ENCODE results near the gene CARMIL1.
A peak's percentile ranks its signal among the peaks of the same experiment; 100 is the strongest.

CARMIL1 gene

GRCh38 chr6:25477006-25477590, 197.9 kb downstream of the CARMIL1 start:
- Histone ChIP-seq H4K8ac (ENCODE audit: low read length) (no peak overlapping the region), H2BK12ac (ENCODE audit: low read length in 2 of 2) (no peak overlapping the region), H3K27ac (ENCODE audit: low read length, poor library complexity, severe bottlenecking) (peak overlapping the region; percentile 50), H3K14ac (ENCODE audit: low read length in 2 of 2) (peak overlapping the region in 1 of 2 experiments; percentile 20), H3K4ac (ENCODE audit: low read depth in 1 of 2, low read length in 2 of 2) (no peak overlapping the region), H3K27me3 (ENCODE audit: control insufficient read depth in 1 of 2, insufficient read depth in 1 of 2, low read length in 2 of 2) (no peaks in the 10 kb centered on the region), H3K4me2 (ENCODE audit: low read length, poor library complexity, severe bottlenecking) (no peak overlapping the region), H3K79me1 (replicated peaks; ENCODE audit: low read length, poor library complexity, severe bottlenecking) (peaks cover 2% of the 10 kb centered on the region), H2BK5ac (ENCODE audit: low read depth, low read length, poor library complexity, severe bottlenecking) (no peak overlapping the region), H2BK15ac (ENCODE audit: low read depth, poor library complexity, severe bottlenecking) (no peak overlapping the region), H3K4me3 (ENCODE audit: insufficient read depth in 1 of 2, low read depth in 1 of 2, low read length in 2 of 2) (no peak overlapping the region), H3K9ac (ENCODE audit: low read length) (no peak overlapping the region), H3K9me3 (ENCODE audit: control insufficient read depth, low read length) (no peaks in the 10 kb centered on the region), H3K23ac (ENCODE audit: low read length in 2 of 2) (no peak overlapping the region), H4K91ac (ENCODE audit: low read length) (no peak overlapping the region), H3K36me3 (ENCODE audit: control insufficient read depth in 1 of 2, insufficient read depth in 2 of 2, low read depth in 1 of 2, low read length in 2 of 2) (peaks cover 2 to 32% of the 10 kb centered on the region in 2 experiments), H2BK120ac (ENCODE audit: low read depth, low read length) (no peak overlapping the region), H3K18ac (ENCODE audit: low read depth in 1 of 2, low read length in 2 of 2) (no peak overlapping the region), H3K4me1 (ENCODE audit: control insufficient read depth, insufficient read depth, low read depth, low read length) (no peaks in the 10 kb centered on the region), H2AK5ac (ENCODE audit: low read length, severe bottlenecking) (no peak overlapping the region), H2AFZ (ENCODE audit: low read depth, low read length) (no peak overlapping the region)
- no CpG with 5 or more reads among the region's 4 CpGs for WGBS
- peak; percentile 11 for DNase-seq

GRCh38 chr6:25478973-25479372, 199.8 kb downstream of the CARMIL1 start:
- Histone ChIP-seq H3K4me1 (ENCODE audit: control insufficient read depth, insufficient read depth, low read depth, low read length) (no peaks in the 10 kb centered on the region), H2BK15ac (ENCODE audit: low read depth, poor library complexity, severe bottlenecking) (no peak overlapping the region), H2AK5ac (ENCODE audit: low read length, severe bottlenecking) (no peak overlapping the region), H3K9me3 (ENCODE audit: control insufficient read depth, low read length) (no peaks in the 10 kb centered on the region), H3K14ac (ENCODE audit: low read length in 2 of 2) (no peak overlapping the region), H3K36me3 (ENCODE audit: control insufficient read depth in 1 of 2, insufficient read depth in 2 of 2, low read depth in 1 of 2, low read length in 2 of 2) (peaks cover 6 to 29% of the 10 kb centered on the region in 2 experiments), H3K9ac (ENCODE audit: low read length) (no peak overlapping the region), H3K4ac (ENCODE audit: low read depth in 1 of 2, low read length in 2 of 2) (no peak overlapping the region), H3K27ac (ENCODE audit: low read length, poor library complexity, severe bottlenecking) (no peak overlapping the region), H3K4me3 (ENCODE audit: insufficient read depth in 1 of 2, low read depth in 1 of 2, low read length in 2 of 2) (no peak overlapping the region), H3K4me2 (ENCODE audit: low read length, poor library complexity, severe bottlenecking) (no peak overlapping the region), H3K23ac (ENCODE audit: low read length in 2 of 2) (no peak overlapping the region), H2BK5ac (ENCODE audit: low read depth, low read length, poor library complexity, severe bottlenecking) (no peak overlapping the region), H2BK120ac (ENCODE audit: low read depth, low read length) (no peak overlapping the region), H3K18ac (ENCODE audit: low read depth in 1 of 2, low read length in 2 of 2) (no peak overlapping the region), H2AFZ (ENCODE audit: low read depth, low read length) (no peak overlapping the region), H4K8ac (ENCODE audit: low read length) (no peak overlapping the region), H3K79me1 (replicated peaks; ENCODE audit: low read length, poor library complexity, severe bottlenecking) (peaks cover 3% of the 10 kb centered on the region), H2BK12ac (ENCODE audit: low read length in 2 of 2) (no peak overlapping the region), H3K27me3 (ENCODE audit: control insufficient read depth in 1 of 2, insufficient read depth in 1 of 2, low read length in 2 of 2) (no peaks in the 10 kb centered on the region), H4K91ac (ENCODE audit: low read length) (no peak overlapping the region)
- WGBS = 91% methylated on average over 1 of the region's 1 CpG
- no peak for DNase-seq

GRCh38 chr6:25481267-25481666, 202.1 kb downstream of the CARMIL1 start:
- no peak for DNase-seq
- H2AK5ac ChIP-seq (ENCODE audit: low read length, severe bottlenecking) = no peak overlapping the region
- no peak overlapping the region for H3K4me2 ChIP-seq (ENCODE audit: low read length, poor library complexity, severe bottlenecking)
- WGBS = 80% methylated on average over 1 of the region's 1 CpG
- H3K4me1 ChIP-seq (ENCODE audit: control insufficient read depth, insufficient read depth, low read depth, low read length) = no peaks in the 10 kb centered on the region
- no peak overlapping the region for H3K4ac ChIP-seq (ENCODE audit: low read depth in 1 of 2, low read length in 2 of 2)
- no peak overlapping the region for H3K4me3 ChIP-seq (ENCODE audit: insufficient read depth in 1 of 2, low read depth in 1 of 2, low read length in 2 of 2)
- no peak overlapping the region for H2BK15ac ChIP-seq (ENCODE audit: low read depth, poor library complexity, severe bottlenecking)
- H3K9ac ChIP-seq (ENCODE audit: low read length) = no peak overlapping the region
- no peak overlapping the region for H3K23ac ChIP-seq (ENCODE audit: low read length in 2 of 2)
- H2BK120ac ChIP-seq (ENCODE audit: low read depth, low read length) = no peak overlapping the region
- H3K27me3 ChIP-seq (ENCODE audit: control insufficient read depth in 1 of 2, insufficient read depth in 1 of 2, low read length in 2 of 2) = no peaks in the 10 kb centered on the region
- H3K18ac ChIP-seq (ENCODE audit: low read depth in 1 of 2, low read length in 2 of 2) = no peak overlapping the region
- H3K79me1 ChIP-seq (replicated peaks; ENCODE audit: low read length, poor library complexity, severe bottlenecking) = peaks cover 3% of the 10 kb centered on the region
- H3K14ac ChIP-seq (ENCODE audit: low read length in 2 of 2) = no peak overlapping the region
- H2BK12ac ChIP-seq (ENCODE audit: low read length in 2 of 2) = no peak overlapping the region
- no peak overlapping the region for H2BK5ac ChIP-seq (ENCODE audit: low read depth, low read length, poor library complexity, severe bottlenecking)
- H4K8ac ChIP-seq (ENCODE audit: low read length) = no peak overlapping the region
- peaks cover 3 to 23% of the 10 kb centered on the region in 2 experiments for H3K36me3 ChIP-seq (ENCODE audit: control insufficient read depth in 1 of 2, insufficient read depth in 2 of 2, low read depth in 1 of 2, low read length in 2 of 2)
- no peak overlapping the region for H3K27ac ChIP-seq (ENCODE audit: low read length, poor library complexity, severe bottlenecking)
- no peak overlapping the region for H2AFZ ChIP-seq (ENCODE audit: low read depth, low read length)
- H3K9me3 ChIP-seq (ENCODE audit: control insufficient read depth, low read length) = no peaks in the 10 kb centered on the region
- no peak overlapping the region for H4K91ac ChIP-seq (ENCODE audit: low read length)

DNA sequence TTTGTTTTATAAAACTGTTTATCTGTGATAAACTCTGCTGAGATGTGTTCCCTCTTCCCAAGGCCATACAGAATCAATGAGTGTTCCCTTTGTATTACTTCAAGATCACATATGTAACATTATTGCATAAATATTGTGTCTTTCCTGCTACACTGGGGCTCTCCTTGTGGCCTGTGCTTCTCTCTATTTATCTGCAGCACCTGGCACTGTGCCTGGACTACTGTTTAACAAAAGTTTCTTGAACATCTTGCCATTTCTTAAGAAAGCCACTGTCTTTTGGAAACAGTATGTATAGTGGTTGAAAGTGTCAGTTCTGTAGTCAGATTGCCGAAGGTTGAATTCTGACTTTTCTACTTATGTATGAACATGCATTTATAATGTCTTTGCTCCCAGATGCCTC, 203.8 kb downstream of the CARMIL1 start:
- Histone ChIP-seq H2BK120ac (ENCODE audit: low read depth, low read length) (no peak overlapping the region), H2AK5ac (ENCODE audit: low read length, severe bottlenecking) (no peak overlapping the region), H3K27me3 (ENCODE audit: control insufficient read depth in 1 of 2, insufficient read depth in 1 of 2, low read length in 2 of 2) (no peaks in the 10 kb centered on the region), H4K8ac (ENCODE audit: low read length) (no peak overlapping the region), H3K4me2 (ENCODE audit: low read length, poor library complexity, severe bottlenecking) (no peak overlapping the region), H4K91ac (ENCODE audit: low read length) (no peak overlapping the region), H3K14ac (ENCODE audit: low read length in 2 of 2) (no peak overlapping the region), H3K27ac (ENCODE audit: low read length, poor library complexity, severe bottlenecking) (no peak overlapping the region), H3K23ac (ENCODE audit: low read length in 2 of 2) (no peak overlapping the region), H3K79me1 (replicated peaks; ENCODE audit: low read length, poor library complexity, severe bottlenecking) (peaks cover 4% of the 10 kb centered on the region), H2BK12ac (ENCODE audit: low read length in 2 of 2) (no peak overlapping the region), H3K18ac (ENCODE audit: low read depth in 1 of 2, low read length in 2 of 2) (no peak overlapping the region), H3K9me3 (ENCODE audit: control insufficient read depth, low read length) (no peaks in the 10 kb centered on the region), H3K9ac (ENCODE audit: low read length) (no peak overlapping the region), H3K36me3 (ENCODE audit: control insufficient read depth in 1 of 2, insufficient read depth in 2 of 2, low read depth in 1 of 2, low read length in 2 of 2) (peaks cover 6 to 24% of the 10 kb centered on the region in 2 experiments), H3K4me3 (ENCODE audit: insufficient read depth in 1 of 2, low read depth in 1 of 2, low read length in 2 of 2) (no peak overlapping the region), H3K4ac (ENCODE audit: low read depth in 1 of 2, low read length in 2 of 2) (no peak overlapping the region), H3K4me1 (ENCODE audit: control insufficient read depth, insufficient read depth, low read depth, low read length) (no peaks in the 10 kb centered on the region), H2AFZ (ENCODE audit: low read depth, low read length) (no peak overlapping the region), H2BK15ac (ENCODE audit: low read depth, poor library complexity, severe bottlenecking) (no peak overlapping the region), H2BK5ac (ENCODE audit: low read depth, low read length, poor library complexity, severe bottlenecking) (no peak overlapping the region)
- WGBS = no CpG with 5 or more reads among the region's 1 CpG
- no peak for DNase-seq
